Heart left ventricle (tissue), 13 donors: ENCODE data around the gene ARHGEF40.

ENCODE experiments used
- CTCF ChIP-seq, 12 donors: fragments of 200-600 bp; sonication (generic) in 4 of 12; IDR thresholded peaks; one replicate each; pipeline versions ENCODE4 v1.5.0 to v1.8.0; 2018 to 2022; ENCODE audit warnings: antibody characterized with exemption in 12 of 12, mild to moderate bottlenecking in 5 of 12
- POLR2A ChIP-seq, 2 donors: fragments of 450-650 bp; IDR thresholded peaks; one replicate each; pipeline ENCODE4 v1.6.1; 2017; ENCODE audit warnings: antibody characterized with exemption in 2 of 2, mild to moderate bottlenecking in 2 of 2, moderate library complexity in 2 of 2
- donor health status: ischemic (EF 13 %, LVEDD 7.1; RV severe dilation, severe dysfunction).
- donor health status: DM: no; HTN: yes; CAD: no.
- donor health status: DM: no; HTN: no; CAD: no.
- donor health status: ischemic (EF 25% LVEDD 6.9; RV normal size, moderate dysfunction).
- donor health status: ischemic (EF 25% LVEDD 5.7; RV mildly dilated, moderate dysfunction).
- donor health status: ischemic (EF 35%, LVEDD 5.7; RV mildly dilated, moderate dysfunction).
- donor health status: nonischemic (EF 11% LVEDD 7.7; RV severe dilation, severe dysfunction).
- donor health status: DM: yes; HTN: yes; CAD: no.
- donor health status: PGD.
- donor health status: ischemic (EF 29% LVEDD 5.4; RV normal size, mild dysfunction).
- donor health status: nonischemic (EF 23%, LVEDD 6.1; RV moderate dilation, normal function).

- no peak for TF ChIP-seq CTCF (IDR thresholded peaks at IDR 0.05)
- no peak for TF ChIP-seq POLR2A (IDR thresholded peaks at IDR 0.05)
Measured at GRCh38 chr14:21054768-21055145, 15.3 kb upstream of the ARHGEF40 start.
